H9 (cell line): ENCODE measurements around the gene ADAM22. TPM values are rescaled to one million over a fixed set of nuclear protein-coding genes. Genes with fewer than 3 reads are reported as not detected.

Source experiments
- DNase-seq: peaks from one replicate; pipeline ENCODE4 v3.0.0-alpha.2; 2017
- H2AFZ ChIP-seq: one replicate; pipeline ENCODE4 v1.6.1; 2013; ENCODE audit warnings: mild to moderate bottlenecking, low read length, control low read depth, moderate library complexity
- H2AK5ac ChIP-seq: 2 replicates; pipeline ENCODE4 v1.6.1; 2013; ENCODE audit warnings: low read length, control low read depth, mixed read lengths; ENCODE audit not compliant: insufficient read length
- H2BK120ac ChIP-seq: one replicate; pipeline ENCODE4 v1.6.1; 2013; ENCODE audit warnings: low read depth, mild to moderate bottlenecking, low read length, control low read depth, inconsistent platforms; ENCODE audit not compliant: poor library complexity, severe bottlenecking
- H2BK12ac ChIP-seq: 2 replicates; pipeline ENCODE4 v1.6.1; 2013; ENCODE audit warnings: low read length, control low read depth, mixed read lengths, low read depth; ENCODE audit not compliant: insufficient read length
- H2BK15ac ChIP-seq: 2 replicates; pipeline ENCODE4 v1.6.1; 2013; ENCODE audit warnings: low read depth, low read length, control low read depth
- H2BK20ac ChIP-seq: one replicate; pipeline ENCODE4 v1.6.1; 2013; ENCODE audit warnings: low read depth, mild to moderate bottlenecking, low read length, control low read depth, inconsistent platforms; ENCODE audit not compliant: poor library complexity, severe bottlenecking
- H2BK5ac ChIP-seq: 2 replicates; pipeline ENCODE4 v1.6.1; 2013; ENCODE audit warnings: low read length, control low read depth, mixed read lengths; ENCODE audit not compliant: insufficient read length
- H3K14ac ChIP-seq: 2 replicates; pipeline ENCODE4 v1.6.1; 2013; ENCODE audit warnings: low read length, control low read depth; ENCODE audit not compliant: insufficient read depth
- H3K18ac ChIP-seq: 2 replicates; pipeline ENCODE4 v1.6.1; 2013; ENCODE audit warnings: low read depth, mild to moderate bottlenecking, mixed read lengths, low read length, control low read depth; ENCODE audit not compliant: insufficient read length
- H3K23ac ChIP-seq: 2 replicates; pipeline ENCODE4 v1.6.1; 2013; ENCODE audit warnings: low read length, control low read depth, mixed read lengths, low read depth; ENCODE audit not compliant: insufficient read length
- H3K23me2 ChIP-seq: 2 replicates; pipeline ENCODE4 v1.6.1; 2013; ENCODE audit warnings: low read depth, mild to moderate bottlenecking, mixed read lengths, low read length, control low read depth; ENCODE audit not compliant: insufficient read length, poor library complexity, severe bottlenecking
- H3K27ac ChIP-seq: 2 replicates; pipeline ENCODE4 v1.5.1; 2013; ENCODE audit warnings: low read length, control low read depth, mixed read lengths, low read depth; ENCODE audit not compliant: insufficient read length
- H3K27me3 ChIP-seq: 2 replicates; pipeline ENCODE4 v1.6.1; 2013; ENCODE audit warnings: low read length, control low read depth, inconsistent platforms; ENCODE audit not compliant: insufficient read depth
- H3K4ac ChIP-seq: 2 replicates; pipeline ENCODE4 v1.6.1; 2013; ENCODE audit warnings: low read depth, mild to moderate bottlenecking, control low read depth, inconsistent platforms, low read length, moderate library complexity
- H3K4me1 ChIP-seq: 2 replicates; pipeline ENCODE4 v1.6.1; 2013; ENCODE audit warnings: low read length, control low read depth, inconsistent platforms; ENCODE audit not compliant: insufficient read depth
- H3K4me2 ChIP-seq: 2 replicates; pipeline ENCODE4 v1.6.1; 2013; ENCODE audit warnings: low read length, control low read depth, mixed read lengths; ENCODE audit not compliant: insufficient read length, insufficient read depth
- H3K56ac ChIP-seq: 2 replicates; pipeline ENCODE4 v1.6.1; 2013; ENCODE audit warnings: low read depth, mild to moderate bottlenecking, mixed read lengths, low read length, control low read depth; ENCODE audit not compliant: insufficient read length
- H3K79me1 ChIP-seq: 2 replicates; pipeline ENCODE4 v1.6.1; 2013; ENCODE audit warnings: low read depth, mild to moderate bottlenecking, moderate library complexity, low read length, control low read depth, inconsistent platforms; ENCODE audit not compliant: insufficient read depth, poor library complexity, severe bottlenecking
- H3K79me2 ChIP-seq: 2 replicates; pipeline ENCODE4 v1.6.1; 2013; ENCODE audit warnings: low read length, control low read depth, inconsistent platforms; ENCODE audit not compliant: insufficient read depth
- H3K9ac ChIP-seq: 2 replicates; pipeline ENCODE4 v1.6.1; 2013; ENCODE audit warnings: low read length, control low read depth, mixed read lengths; ENCODE audit not compliant: insufficient read length; ENCODE audit errors: extremely low read depth
- H3K9me3 ChIP-seq: one replicate; pipeline ENCODE4 v1.6.1; 2013; ENCODE audit warnings: low read depth, low read length, inconsistent platforms; ENCODE audit not compliant: control insufficient read depth
- H3T11ph ChIP-seq: one replicate; pipeline ENCODE4 v1.6.1; 2013; ENCODE audit warnings: mild to moderate bottlenecking, low read length, control low read depth, inconsistent platforms
- H4K20me1 ChIP-seq: one replicate; pipeline ENCODE4 v1.6.1; 2013; ENCODE audit not compliant: control insufficient read depth, insufficient read length, insufficient read depth
- H4K5ac ChIP-seq: 2 replicates; pipeline ENCODE4 v1.6.1; 2013; ENCODE audit warnings: low read depth, mild to moderate bottlenecking, mixed read lengths, low read length, control low read depth; ENCODE audit not compliant: insufficient read length
- H4K8ac ChIP-seq: replicated peaks from 2 replicates; pipeline ENCODE4 v1.6.1; 2013; ENCODE audit warnings: low read length, control low read depth, mixed read lengths, low read depth; ENCODE audit not compliant: insufficient read length
- H4K91ac ChIP-seq: 2 replicates; pipeline ENCODE4 v1.6.1; 2013; ENCODE audit warnings: low read depth, mild to moderate bottlenecking, moderate library complexity, mixed read lengths, low read length, control low read depth; ENCODE audit not compliant: insufficient read length
- H3K27ac Mint-ChIP-seq, 3 experiments: 2 replicates in 2 of 3; 3 replicates in 1 of 3; pipeline ENCODE4 v1.8.0; 2020 to 2021; ENCODE audit warnings: mixed read lengths in 3 of 3, mild to moderate bottlenecking in 1 of 3, moderate library complexity in 1 of 3
- H3K27me3 Mint-ChIP-seq: 2 replicates; pipeline ENCODE4 v1.8.0; 2021; ENCODE audit warnings: low read depth, mild to moderate bottlenecking, moderate library complexity, mixed read lengths
- H3K36me3 Mint-ChIP-seq, 3 experiments: 2 replicates in 2 of 3; 3 replicates in 1 of 3; pipeline ENCODE4 v1.8.0; 2020 to 2021; ENCODE audit warnings: low read depth in 3 of 3, mixed read lengths in 3 of 3; ENCODE audit not compliant: insufficient read depth in 1 of 3
- H3K4me1 Mint-ChIP-seq, 2 experiments: 2 replicates each; pipeline ENCODE4 v1.8.0; 2020; ENCODE audit warnings: mixed read lengths in 2 of 2
- H3K4me3 Mint-ChIP-seq, 2 experiments: 2 replicates in 1 of 2; 3 replicates in 1 of 2; pipeline ENCODE4 v1.8.0; 2020 to 2021; ENCODE audit warnings: mild to moderate bottlenecking in 2 of 2, mixed read lengths in 2 of 2, moderate library complexity in 1 of 2
- H3K9me3 Mint-ChIP-seq, 2 experiments: 2 replicates in 1 of 2; 3 replicates in 1 of 2; pipeline ENCODE4 v1.8.0; 2020; ENCODE audit warnings: mild to moderate bottlenecking in 2 of 2, mixed read lengths in 2 of 2, moderate library complexity in 1 of 2
- WGBS: extraction: QIAGEN DNeasy Blood & Tissue Kit; methylation state at CpG from one replicate; pipeline ENCODE4 v1.1.7; 2013; ENCODE audit warnings: missing lambda C conversion rate, low lambda C conversion rate, mixed read lengths; ENCODE audit not compliant: insufficient read length; ENCODE audit errors: extremely low coverage; 5-methylcytosine and 5-hydroxymethylcytosine counted together
- total RNA-seq: library from RNA; stranded (reverse); gene quantifications from 2 replicates; pipeline ENCODE4 v1.2.1, GENCODE V29; 2021
- TF ChIP-seq, protein P1 (sequence below): fragments of 200-600 bp; sonication (generic); conservative IDR thresholded peaks from 3 replicates; pipeline ENCODE4 v1.8.0; 2021; ENCODE audit warnings: antibody characterized with exemption, mild to moderate bottlenecking

Gene ADAM22
- total RNA-seq, 1 experiment from 2014 or later: 8.7 TPM

DNA sequence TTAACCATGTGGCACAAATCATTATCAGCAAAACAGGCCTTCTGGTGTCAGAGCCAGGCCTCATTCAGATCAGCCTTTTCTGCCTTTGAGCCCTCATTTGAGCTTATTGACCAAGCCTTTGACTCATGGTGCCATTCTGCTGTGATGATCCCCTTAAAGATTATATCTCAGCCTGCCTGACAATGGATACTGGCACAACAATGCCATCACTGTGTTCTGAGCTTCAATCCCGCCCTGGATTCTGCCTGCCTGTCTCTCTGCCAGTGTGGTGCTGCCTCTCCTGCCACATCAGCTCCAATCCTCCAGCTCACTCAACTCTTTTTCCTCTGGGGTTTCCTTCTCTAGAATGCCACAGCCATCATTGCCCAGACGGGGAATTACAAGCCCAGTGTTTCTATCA, 233.2 kb downstream of the ADAM22 start:
- no CpG with 5 or more reads among the region's 2 CpGs for WGBS
- Histone ChIP-seq H2BK12ac (no peak overlapping the region), H4K8ac (no peak overlapping the region), H2BK20ac (no peak overlapping the region), H2AFZ (no peak overlapping the region), H3K27me3 (no peaks in the 10 kb centered on the region), H4K20me1 (no peaks in the 10 kb centered on the region), H3K4me1 (no peaks in the 10 kb centered on the region), H3T11ph (no peak overlapping the region), H3K9ac (no peak overlapping the region), H3K4me2 (no peak overlapping the region), H3K79me1 (no peaks in the 10 kb centered on the region), H3K79me2 (no peaks in the 10 kb centered on the region), H3K14ac (no peak overlapping the region), H3K9me3 (no peaks in the 10 kb centered on the region), H4K91ac (no peak overlapping the region), H2BK5ac (no peak overlapping the region), H2AK5ac (no peak overlapping the region), H3K23me2 (no peaks in the 10 kb centered on the region), H4K5ac (no peak overlapping the region), H2BK120ac (no peak overlapping the region), H2BK15ac (no peak overlapping the region), H3K56ac (no peak overlapping the region), H3K4ac (no peak overlapping the region), H3K27ac (no peak overlapping the region), H3K23ac (no peak overlapping the region), H3K18ac (no peak overlapping the region)
- no peak overlapping the region for H3K4me3 Mint-ChIP-seq
- no peaks in the 10 kb centered on the region for H3K27me3 Mint-ChIP-seq
- no peaks in the 10 kb centered on the region for H3K4me1 Mint-ChIP-seq
- no peaks in the 10 kb centered on the region for H3K36me3 Mint-ChIP-seq
- DNase-seq: no peak
- TF ChIP-seq, protein P1, sequence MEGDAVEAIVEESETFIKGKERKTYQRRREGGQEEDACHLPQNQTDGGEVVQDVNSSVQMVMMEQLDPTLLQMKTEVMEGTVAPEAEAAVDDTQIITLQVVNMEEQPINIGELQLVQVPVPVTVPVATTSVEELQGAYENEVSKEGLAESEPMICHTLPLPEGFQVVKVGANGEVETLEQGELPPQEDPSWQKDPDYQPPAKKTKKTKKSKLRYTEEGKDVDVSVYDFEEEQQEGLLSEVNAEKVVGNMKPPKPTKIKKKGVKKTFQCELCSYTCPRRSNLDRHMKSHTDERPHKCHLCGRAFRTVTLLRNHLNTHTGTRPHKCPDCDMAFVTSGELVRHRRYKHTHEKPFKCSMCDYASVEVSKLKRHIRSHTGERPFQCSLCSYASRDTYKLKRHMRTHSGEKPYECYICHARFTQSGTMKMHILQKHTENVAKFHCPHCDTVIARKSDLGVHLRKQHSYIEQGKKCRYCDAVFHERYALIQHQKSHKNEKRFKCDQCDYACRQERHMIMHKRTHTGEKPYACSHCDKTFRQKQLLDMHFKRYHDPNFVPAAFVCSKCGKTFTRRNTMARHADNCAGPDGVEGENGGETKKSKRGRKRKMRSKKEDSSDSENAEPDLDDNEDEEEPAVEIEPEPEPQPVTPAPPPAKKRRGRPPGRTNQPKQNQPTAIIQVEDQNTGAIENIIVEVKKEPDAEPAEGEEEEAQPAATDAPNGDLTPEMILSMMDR: no peak
- H3K9me3 Mint-ChIP-seq: no peaks in the 10 kb centered on the region
- H3K27ac Mint-ChIP-seq: 0 out of 7 replicates have a peak overlapping the region, but pooled peaks of 1 of the 3 experiments have one; percentile 30
